ENCODE data around the gene LMAN2L. TPM values are rescaled to one million over a fixed set of nuclear protein-coding genes. Genes with fewer than 3 reads are reported as not detected.
A peak's percentile ranks its signal among the peaks of the same experiment; 100 is the strongest.

LMAN2L gene
- total RNA-seq, 1 donor from 2014 or later = 14.2 TPM

- TF ChIP-seq CTCF (IDR thresholded peaks at IDR 0.05; ENCODE audit: insufficient read depth, low read length, poor library complexity, severe bottlenecking) = no peak
- Histone ChIP-seq H3K36me3 (ENCODE audit: control insufficient read depth, insufficient read depth, low read length) (no peaks in the 10 kb centered on the region), H3K4me3 (ENCODE audit: low read depth, low read length) (no peak overlapping the region)
These were observed 7.3 kb upstream of the LMAN2L start for GRCh38 chr2:96747061-96747617.

GRCh38 chr2:96739076-96739632, 710 bp downstream of the LMAN2L start:
- no peak for DNase-seq (ENCODE audit: low read depth)
- Histone ChIP-seq H3K27me3 (ENCODE audit: control insufficient read depth, insufficient read depth, low read length) (no peaks in the 10 kb centered on the region), H3K4me3 (ENCODE audit: low read depth, low read length) (peak overlapping the region; percentile 82), H3K36me3 (ENCODE audit: control insufficient read depth, insufficient read depth, low read length) (no peaks in the 10 kb centered on the region)
- no peak for TF ChIP-seq CTCF (IDR thresholded peaks at IDR 0.05; ENCODE audit: insufficient read depth, low read length, poor library complexity, severe bottlenecking)

More at GRCh38 chr2:96747061-96747617, 7.3 kb upstream of the LMAN2L start:
- no peak for DNase-seq (ENCODE audit: low read depth)
- no peaks in the 10 kb centered on the region for H3K27me3 ChIP-seq (ENCODE audit: control insufficient read depth, insufficient read depth, low read length)

DNA sequence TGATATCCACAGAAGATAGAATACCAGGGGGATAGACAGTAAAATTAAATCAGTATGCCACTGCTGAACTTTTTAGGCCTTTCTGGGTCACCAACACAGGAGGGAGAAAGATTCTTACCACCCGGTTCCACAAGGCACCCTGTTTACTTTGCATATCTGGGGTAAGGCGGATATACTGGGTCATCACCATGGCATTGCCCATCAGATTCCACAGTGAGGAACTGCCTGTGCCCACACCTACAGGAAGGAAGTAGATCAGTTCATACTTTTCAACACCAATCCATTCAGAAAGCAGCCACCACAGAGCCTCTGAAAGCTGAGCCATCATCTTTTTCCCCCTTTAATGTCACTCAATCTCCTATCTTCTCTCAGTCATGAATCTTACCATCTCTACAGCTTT, 2.0 kb downstream of the LMAN2L start:
- Histone ChIP-seq H3K36me3 (ENCODE audit: control insufficient read depth, insufficient read depth, low read length) (no peaks in the 10 kb centered on the region), H3K4me3 (ENCODE audit: low read depth, low read length) (no peak overlapping the region), H3K27me3 (ENCODE audit: control insufficient read depth, insufficient read depth, low read length) (no peaks in the 10 kb centered on the region)
- DNase-seq (ENCODE audit: low read depth) = no peak
- no peak for TF ChIP-seq CTCF (IDR thresholded peaks at IDR 0.05; ENCODE audit: insufficient read depth, low read length, poor library complexity, severe bottlenecking)

DNA sequence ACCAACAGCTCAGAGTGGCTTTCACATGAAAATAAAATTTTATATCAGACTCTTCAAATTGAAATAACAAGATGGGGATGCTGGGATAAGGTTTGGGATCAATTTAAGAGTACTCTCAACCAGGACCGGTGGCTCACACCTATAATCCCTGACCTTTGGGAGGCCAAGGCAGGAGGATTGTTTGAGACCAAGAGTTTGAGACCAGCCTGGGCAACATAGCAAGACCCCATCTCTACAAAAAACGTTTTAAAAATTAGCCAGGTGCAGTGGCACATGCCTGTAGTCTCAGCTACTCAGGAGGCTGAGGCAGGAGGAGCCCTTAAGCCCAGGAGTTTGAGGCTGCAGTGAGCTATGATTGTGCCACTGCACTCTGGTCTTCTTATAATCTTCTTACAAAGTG, 2.6 kb downstream of the LMAN2L start:
- no peak for TF ChIP-seq CTCF (IDR thresholded peaks at IDR 0.05; ENCODE audit: insufficient read depth, low read length, poor library complexity, severe bottlenecking)
- Histone ChIP-seq H3K27me3 (ENCODE audit: control insufficient read depth, insufficient read depth, low read length) (no peaks in the 10 kb centered on the region), H3K4me3 (ENCODE audit: low read depth, low read length) (no peak overlapping the region), H3K36me3 (ENCODE audit: control insufficient read depth, insufficient read depth, low read length) (no peaks in the 10 kb centered on the region)
- DNase-seq (ENCODE audit: low read depth) = no peak

- no peak for TF ChIP-seq CTCF (IDR thresholded peaks at IDR 0.05; ENCODE audit: insufficient read depth, low read length, poor library complexity, severe bottlenecking)
- H3K4me3 ChIP-seq (ENCODE audit: low read depth, low read length) = no peak overlapping the region
- no peaks in the 10 kb centered on the region for H3K27me3 ChIP-seq (ENCODE audit: control insufficient read depth, insufficient read depth, low read length)
- DNase-seq (ENCODE audit: low read depth) = no peak
- no peaks in the 10 kb centered on the region for H3K36me3 ChIP-seq (ENCODE audit: control insufficient read depth, insufficient read depth, low read length)
These were observed 4.8 kb downstream of the LMAN2L start for GRCh38 chr2:96734880-96735583.

Data from kidney epithelial cell (primary cell).